ENCODE measurements around the gene CYTIP.

CYTIP gene

DNA sequence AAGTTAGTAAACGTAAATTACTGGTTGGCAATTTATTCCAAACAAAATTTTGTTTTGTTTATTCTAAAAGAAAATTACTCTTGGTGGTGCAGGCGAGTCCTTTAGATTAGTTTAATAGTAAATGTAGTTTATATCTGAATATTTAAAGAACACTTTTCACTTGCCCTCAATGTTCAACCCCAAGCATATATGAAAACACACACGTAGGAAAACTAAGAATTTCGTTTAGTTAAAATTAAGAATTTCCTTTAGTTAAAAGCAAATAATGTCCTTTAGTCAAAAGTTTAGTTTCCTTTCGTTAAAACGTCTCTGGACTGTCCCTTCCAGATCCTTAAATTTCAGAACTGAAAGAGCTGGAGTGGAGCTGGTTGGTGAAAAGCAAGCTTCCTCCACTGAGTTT is 19.1 kb upstream of the CYTIP start:
- DNase-seq (ENCODE audit: low read depth, low spot score): no peak

DNA sequence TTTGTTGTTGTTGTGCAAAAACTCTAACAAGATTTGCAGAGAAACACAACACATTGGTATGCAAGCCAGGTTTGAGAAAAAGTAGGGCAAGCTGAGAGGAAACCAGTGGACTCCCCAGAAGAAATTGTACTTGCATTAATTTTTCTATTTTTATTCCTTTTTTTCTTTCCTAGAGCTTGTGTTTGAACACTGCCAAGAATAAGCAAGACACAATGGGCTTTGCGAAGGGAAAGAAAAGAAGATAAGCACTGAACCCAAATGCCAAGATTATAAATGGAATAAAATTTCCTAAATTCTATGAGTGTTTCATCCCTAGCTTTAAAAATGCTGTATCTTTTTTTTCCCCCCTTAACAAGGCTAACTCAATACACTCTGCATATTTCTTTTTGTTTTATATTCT is 17.0 kb upstream of the CYTIP start:
- DNase-seq (ENCODE audit: low read depth, low spot score): no peak

DNA sequence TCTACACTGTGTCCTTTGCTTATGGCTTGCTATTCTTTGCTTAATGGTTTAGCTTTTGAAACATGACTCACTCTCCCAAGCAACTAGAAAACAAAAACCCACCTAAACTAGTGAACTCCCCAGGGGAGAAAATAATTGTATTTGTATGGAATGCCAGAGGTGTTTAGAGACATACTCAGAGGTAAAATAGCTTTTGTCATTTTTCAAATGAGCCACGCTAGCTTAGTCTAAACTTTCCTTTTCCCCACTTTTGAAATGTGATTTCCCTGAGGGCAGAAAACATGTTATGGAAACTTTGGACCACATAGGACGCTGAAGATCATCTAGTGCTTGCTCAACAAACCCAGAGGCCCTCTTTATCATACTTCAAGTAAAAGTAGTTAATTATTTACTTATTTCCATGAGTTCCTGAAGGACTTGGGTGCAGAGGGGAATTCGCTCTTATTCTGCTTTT is 16.5 kb upstream of the CYTIP start:
- DNase-seq (ENCODE audit: low read depth, low spot score): no peak

GRCh38 chr2:157459486-157459885 is 15.6 kb upstream of the CYTIP start:
- DNase-seq (ENCODE audit: low read depth, low spot score): no peak

DNA sequence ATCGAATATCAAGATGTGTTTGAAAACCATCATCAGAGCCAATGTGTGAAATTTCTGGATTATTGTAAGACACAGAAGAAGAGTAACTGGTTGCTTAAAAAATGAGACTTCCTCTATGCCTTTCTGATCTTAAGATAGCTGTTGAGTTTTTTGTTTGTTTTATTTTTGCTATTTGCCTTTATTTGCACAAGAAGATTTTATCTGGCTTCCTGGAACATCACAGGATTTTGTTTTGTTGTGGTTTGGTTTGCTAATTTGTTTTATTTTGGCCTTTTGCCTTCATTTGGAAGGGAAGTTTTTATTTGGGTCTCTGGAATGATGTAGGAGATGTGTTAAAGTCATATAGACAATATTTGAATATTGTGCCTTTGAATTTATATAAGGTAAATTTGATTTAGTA is 3.9 kb upstream of the CYTIP start:
- no peak for DNase-seq (ENCODE audit: low read depth, low spot score)

DNA sequence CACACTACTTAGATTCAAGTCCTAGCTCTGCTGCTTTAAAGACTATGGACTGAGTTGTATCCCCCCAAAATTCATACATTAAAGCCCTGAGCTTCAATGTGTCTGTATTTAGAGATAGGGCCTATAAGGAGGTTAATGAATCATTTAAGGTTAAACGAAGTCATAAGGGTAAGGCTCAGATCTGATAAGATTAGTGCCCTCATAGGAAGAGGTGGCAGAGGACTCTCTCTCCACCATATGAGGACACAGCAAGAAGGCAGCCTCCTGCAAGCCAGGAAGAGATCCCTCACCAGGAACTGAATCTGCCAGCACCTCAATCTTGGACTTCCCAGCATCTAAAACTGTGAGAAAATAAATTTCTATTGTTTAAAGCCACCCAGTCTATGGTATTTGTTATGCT is 3.1 kb upstream of the CYTIP start:
- no peak for DNase-seq (ENCODE audit: low read depth, low spot score)

- no peak for DNase-seq (ENCODE audit: low read depth, low spot score)
Measured at GRCh38 chr2:157444641-157445040, 752 bp upstream of the CYTIP start.

DNA sequence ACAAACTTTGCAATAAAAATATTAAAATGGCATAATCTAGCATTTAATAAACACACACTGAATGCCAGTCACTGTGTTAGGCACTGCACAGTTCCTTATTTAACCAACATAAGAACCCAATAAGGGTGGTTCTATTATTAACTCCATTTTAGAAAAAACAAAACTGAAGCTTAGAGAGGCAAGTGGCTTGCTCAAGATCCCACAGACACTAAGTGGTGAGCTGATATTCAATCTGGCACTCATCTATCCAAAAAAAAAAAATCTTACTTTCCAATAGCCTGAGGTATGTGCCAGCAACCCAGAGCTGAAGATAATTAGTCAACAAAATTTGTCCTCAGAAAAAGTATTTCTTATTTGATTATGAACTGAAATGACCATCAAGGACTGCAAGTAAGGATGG is 799 bp downstream of the CYTIP start:
- no peak for DNase-seq (ENCODE audit: low read depth, low spot score)

DNA sequence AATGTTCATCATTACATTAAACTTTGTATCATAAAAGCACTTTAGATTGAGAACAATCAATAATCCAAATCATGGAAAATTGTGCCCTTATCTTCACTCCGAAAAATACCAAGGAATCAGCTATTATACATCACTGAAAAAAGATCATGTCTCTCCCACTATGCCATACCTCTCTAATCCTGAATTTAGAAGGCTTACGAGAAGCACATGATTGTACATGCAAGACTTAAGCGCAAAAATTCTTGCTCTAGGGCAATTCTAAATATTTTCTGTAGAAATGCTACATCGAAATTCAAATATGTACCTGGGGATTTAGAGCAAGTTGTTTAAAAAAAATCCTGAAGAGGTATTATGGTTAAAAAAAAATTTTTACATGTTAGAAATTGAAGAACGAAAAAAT is 1.3 kb downstream of the CYTIP start:
- DNase-seq (ENCODE audit: low read depth, low spot score): no peak

DNA sequence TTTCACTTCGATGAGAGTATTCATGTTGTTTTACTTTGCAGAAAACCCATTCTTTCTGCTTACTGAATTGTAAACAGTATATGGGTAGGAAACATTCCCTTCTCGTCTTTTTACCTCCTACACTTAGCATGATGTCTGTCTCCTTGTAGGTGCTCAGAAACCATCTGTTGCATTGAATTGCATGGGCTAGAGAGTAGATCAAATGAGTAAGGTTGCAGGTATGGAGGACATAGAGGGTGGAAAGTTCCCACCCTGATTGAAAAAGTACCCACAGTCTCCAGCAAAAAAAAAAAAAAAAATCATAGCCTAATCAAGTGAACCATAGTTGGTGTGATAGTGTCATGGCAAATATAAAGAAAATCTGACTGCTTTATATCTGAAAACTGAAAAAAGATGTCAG is 1.7 kb downstream of the CYTIP start:
- DNase-seq (ENCODE audit: low read depth, low spot score): no peak

- no peak for DNase-seq (ENCODE audit: low read depth, low spot score)
Measured at GRCh38 chr2:157441072-157441454, 2.8 kb downstream of the CYTIP start.

DNA sequence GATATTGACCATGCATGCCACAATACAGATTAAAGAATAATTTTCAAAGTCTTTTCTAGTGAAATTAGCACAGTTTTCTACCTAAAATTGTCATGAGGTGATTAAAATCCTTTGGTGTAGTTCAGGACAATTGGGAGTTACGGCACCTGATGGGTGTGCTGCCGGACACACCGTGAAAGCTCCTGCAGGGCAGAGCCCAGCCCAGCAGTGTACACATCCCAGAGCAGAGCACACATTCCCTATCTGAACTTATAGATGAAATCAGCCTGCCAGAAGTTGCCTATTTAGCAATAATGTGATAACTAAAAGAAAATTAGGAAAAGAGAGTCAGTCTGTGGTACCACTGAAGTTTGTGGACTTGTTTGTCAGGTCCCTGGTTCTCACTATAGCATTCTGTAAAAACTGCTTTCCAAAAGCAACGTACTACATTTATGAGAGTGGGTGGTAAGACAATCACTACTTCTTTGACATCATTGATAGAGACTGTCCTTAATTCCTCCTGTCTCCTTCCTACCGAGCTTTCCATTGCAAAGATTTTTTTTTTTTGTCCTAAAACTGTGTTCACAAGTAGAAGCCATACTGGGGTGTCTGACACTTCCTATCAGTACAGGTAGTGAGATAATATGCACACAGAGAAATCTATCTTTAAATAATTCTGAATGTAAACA is 3.4 kb downstream of the CYTIP start:
- no peak for DNase-seq (ENCODE audit: low read depth, low spot score)

GRCh38 chr2:157439824-157440186 is 4.1 kb downstream of the CYTIP start:
- DNase-seq (ENCODE audit: low read depth, low spot score): no peak

- DNase-seq (ENCODE audit: low read depth, low spot score): no peak
Measured at GRCh38 chr2:157438863-157439823, 4.7 kb downstream of the CYTIP start.

DNA sequence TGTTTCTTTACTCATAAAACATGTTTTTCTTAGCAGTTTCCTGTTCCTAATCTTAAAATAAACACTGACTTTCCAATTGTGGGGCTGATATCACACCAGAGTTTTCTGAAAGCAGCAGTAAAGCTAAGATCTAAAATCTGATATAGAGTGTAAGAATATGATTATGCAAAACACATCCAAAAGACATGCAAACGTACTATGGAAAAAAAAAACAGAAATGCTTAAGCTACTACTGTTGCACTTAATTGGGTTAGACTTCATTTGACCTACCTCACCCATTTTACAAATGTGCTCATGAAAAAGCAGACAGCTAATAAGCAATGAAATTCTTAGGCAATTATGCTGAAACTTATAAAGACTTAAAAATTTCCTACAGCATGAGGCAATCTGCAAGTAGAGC is 10.5 kb downstream of the CYTIP start:
- no peak for DNase-seq (ENCODE audit: low read depth, low spot score)

DNA sequence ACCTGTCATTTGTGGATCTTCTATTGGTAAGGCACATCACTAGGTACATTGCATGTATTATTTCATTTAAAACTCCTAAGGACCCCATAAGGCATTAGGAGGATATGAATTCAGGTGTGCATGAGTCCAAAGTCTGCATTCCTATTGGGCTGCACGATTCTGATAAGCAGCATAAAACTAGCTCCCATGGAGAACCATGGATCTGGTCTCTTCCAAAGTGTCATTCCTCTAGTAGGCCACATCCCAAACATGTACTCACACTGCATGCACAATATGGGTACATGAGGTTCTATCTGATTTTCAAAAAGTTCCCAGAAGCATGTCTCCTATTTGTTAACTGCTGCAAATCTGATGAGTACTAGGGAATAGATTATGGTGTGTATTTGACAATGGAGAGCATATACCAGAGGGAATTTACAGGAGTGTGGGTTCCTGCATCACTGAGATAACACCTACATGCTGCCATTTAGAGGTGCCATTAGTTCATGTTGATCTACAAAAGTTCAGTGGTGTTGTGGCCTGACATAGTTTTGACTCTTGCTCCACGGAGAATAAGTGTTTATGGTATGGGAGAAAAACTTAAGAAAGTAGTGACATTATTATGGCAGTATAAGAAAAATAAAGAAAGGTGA is 11.3 kb downstream of the CYTIP start:
- DNase-seq (ENCODE audit: low read depth, low spot score): no peak

DNA sequence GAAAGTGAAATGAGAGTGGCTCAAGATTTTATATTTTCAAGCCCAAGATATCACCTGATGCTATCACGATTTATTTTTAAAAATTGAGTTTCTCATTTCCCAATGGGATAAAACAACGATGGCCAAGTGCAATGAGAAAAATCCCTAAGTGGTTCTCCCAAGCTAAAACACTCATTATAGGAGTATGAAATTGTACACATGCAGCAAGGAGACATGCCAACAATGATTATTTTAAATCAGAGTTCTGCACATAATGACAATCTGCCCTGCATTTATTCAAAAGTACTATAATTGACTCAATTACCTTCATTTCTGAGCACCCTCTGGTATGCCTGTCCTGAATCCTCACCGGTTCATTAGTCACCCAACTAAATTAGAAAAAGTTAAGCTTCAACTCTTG is 12.7 kb downstream of the CYTIP start:
- no peak for DNase-seq (ENCODE audit: low read depth, low spot score)

DNA sequence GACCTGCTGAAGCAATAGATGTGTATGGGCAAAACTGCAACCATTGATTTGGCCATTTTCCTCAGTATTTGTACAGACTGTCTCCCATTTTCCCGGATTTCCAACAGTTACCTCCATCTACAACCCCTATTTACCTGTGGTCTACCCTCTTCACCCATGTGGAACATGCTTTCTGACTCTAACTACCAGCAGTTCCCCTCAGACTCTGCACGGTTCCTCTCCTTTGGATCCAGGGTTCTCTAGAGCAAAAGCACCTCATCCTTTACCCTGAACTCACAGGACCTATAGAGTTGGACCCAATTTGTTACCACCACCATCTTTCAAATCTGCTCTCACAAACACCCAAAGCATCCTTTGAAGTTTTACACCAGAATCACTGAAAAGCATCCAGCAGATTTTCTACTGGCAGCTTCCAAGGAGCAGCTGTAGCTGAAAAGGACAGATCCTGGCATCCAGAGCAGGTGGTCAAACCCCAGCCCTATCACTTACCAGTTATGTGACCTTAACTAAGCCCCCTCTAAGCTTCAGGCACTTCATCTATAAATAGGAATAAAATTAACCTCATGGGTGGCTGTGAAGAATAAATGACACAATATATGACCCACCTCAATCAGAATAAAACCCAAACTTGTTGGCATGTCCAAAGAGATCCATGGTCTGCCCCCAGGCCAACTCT is 15.3 kb downstream of the CYTIP start:
- DNase-seq (ENCODE audit: low read depth, low spot score): no peak

DNA sequence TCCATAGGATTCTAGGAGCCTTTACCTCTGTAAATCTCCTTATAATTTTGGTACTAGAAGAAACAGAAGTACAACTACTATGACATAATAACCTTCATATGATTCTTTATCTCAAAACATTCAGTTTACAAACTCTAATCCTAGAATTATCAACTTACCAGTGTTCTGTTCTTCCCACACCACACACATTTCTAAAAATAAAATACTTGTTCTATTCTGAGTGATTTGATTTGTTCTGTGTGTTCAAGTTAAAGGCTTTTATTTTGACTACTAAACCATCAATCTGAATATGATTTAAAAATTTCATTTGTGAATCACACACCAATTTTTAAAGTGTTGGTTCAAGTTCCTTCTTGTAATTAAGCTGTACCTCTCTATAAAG is 16.0 kb downstream of the CYTIP start:
- no peak for DNase-seq (ENCODE audit: low read depth, low spot score)

- no peak for DNase-seq (ENCODE audit: low read depth, low spot score)
Measured at GRCh38 chr2:157427003-157427921, 16.6 kb downstream of the CYTIP start.

GRCh38 chr2:157426477-157426994 is 17.4 kb downstream of the CYTIP start:
- DNase-seq (ENCODE audit: low read depth, low spot score): no peak

Measured in ELF-1 (cell line).